K562 (cell line): ENCODE data around the gene ERF. TPM values are rescaled to one million over a fixed set of nuclear protein-coding genes. Genes with fewer than 3 reads are reported as not detected.

ENCODE experiments used
- ATAC-seq: fragments of 200-7000 bp; cut with Tn5 transposase; 3 replicates; pipeline ENCODE4 v1.9.1; 2020; ENCODE audit warnings: moderate library complexity
- BruUV-seq: library from RNA; stranded (reverse); fragments of 400-500 nt; replicated peaks from 2 replicates; lab custom pipeline; 2021; lab: Mats Ljungman, UMichigan
- CTCF ChIA-PET: fragments of 300-600 bp; formaldehyde crosslinking; extraction: SDS; loops from one replicate; lab custom pipeline; 2021; ENCODE audit warnings: low intra/inter-chr PET ratio; lab: Yijun Ruan, JAX
- POLR2A ChIA-PET: fragments of 300-600, 350-650 bp; sonication (Branson Sonifier 250); formaldehyde crosslinking; extraction: SDS; loops from one replicate; lab custom pipeline; 2021; ENCODE audit warnings: antibody characterized with exemption, inconsistent platforms; lab: Yijun Ruan, JAX
- DNase-seq, 4 experiments: peaks; one replicate each; pipeline versions ENCODE4 v3.0.0 to v3.0.0-alpha.2; 2011 to 2018; ENCODE audit warnings: low spot score in 3 of 4, mixed read lengths in 3 of 4; ENCODE audit errors: extremely low read depth in 1 of 4
- FAIRE-seq: peaks from 2 replicates; lab custom pipeline; 2011; peaks lifted over from hg19 to GRCh38; lab: Jason Lieb, UNC
- H2AFZ ChIP-seq: 2 replicates; pipeline ENCODE4 v1.6.0; 2011; ENCODE audit warnings: low read depth, low read length, control low read depth, inconsistent platforms
- H3K27ac ChIP-seq: fragments of 200-600 bp; 3 replicates; pipeline ENCODE4 v1.8.0; 2011; ENCODE audit warnings: low read depth, mild to moderate bottlenecking, control low read depth, inconsistent platforms, low read length, moderate library complexity, mixed read lengths; ENCODE audit errors: extremely low read depth
- H3K27me3 ChIP-seq, 2 experiments: fragments of 300-600 bp in 1 of 2; 2 replicates in 1 of 2; 3 replicates in 1 of 2; pipeline versions ENCODE4 v1.6.0 to v1.8.0; 2011; ENCODE audit warnings: inconsistent platforms in 2 of 2, low read length in 2 of 2, mild to moderate bottlenecking in 1 of 2, mixed read lengths in 1 of 2, moderate library complexity in 1 of 2; ENCODE audit not compliant: control insufficient read depth in 2 of 2, insufficient read depth in 2 of 2
- H3K36me3 ChIP-seq: fragments of 300-600 bp; 3 replicates; pipeline ENCODE4 v1.8.0; 2011; ENCODE audit warnings: mild to moderate bottlenecking, low read length, inconsistent platforms; ENCODE audit not compliant: control insufficient read depth, insufficient read depth
- H3K4me1 ChIP-seq, 2 experiments: fragments of 200-600 bp in 1 of 2; replicated peaks in 1 of 2; 2 replicates in 1 of 2; 3 replicates in 1 of 2; pipeline versions ENCODE4 v1.5.1 to v1.8.0; 2011; ENCODE audit warnings: inconsistent platforms in 2 of 2, low read length in 2 of 2, mild to moderate bottlenecking in 1 of 2, mixed read lengths in 1 of 2, moderate library complexity in 1 of 2; ENCODE audit not compliant: control insufficient read depth in 2 of 2, insufficient read depth in 2 of 2
- H3K4me2 ChIP-seq: 2 replicates; pipeline ENCODE4 v1.6.1; 2011; ENCODE audit warnings: low read length, control low read depth, inconsistent platforms, mixed read lengths; ENCODE audit not compliant: insufficient read depth
- H3K4me3 ChIP-seq: fragments of 200-600 bp; sonication (generic), shearing (Covaris generic); 2 replicates; pipeline ENCODE4 v1.5.1; 2016; ENCODE audit warnings: control low read depth, inconsistent platforms
- H3K79me2 ChIP-seq: fragments of 200-600 bp; 3 replicates; pipeline ENCODE4 v1.8.0; 2011; ENCODE audit warnings: low read length, inconsistent platforms; ENCODE audit not compliant: control insufficient read depth, insufficient read depth
- H3K9ac ChIP-seq, 2 experiments: 2 replicates each; pipeline versions ENCODE4 v1.6.0 to v1.6.1; 2011; ENCODE audit warnings: low read depth in 2 of 2, low read length in 2 of 2, control low read depth in 1 of 2, inconsistent platforms in 1 of 2, mild to moderate bottlenecking in 1 of 2, mixed read lengths in 1 of 2; ENCODE audit not compliant: insufficient read depth in 1 of 2
- H3K9me1 ChIP-seq: one replicate; pipeline ENCODE4 v1.6.0; 2011; ENCODE audit warnings: inconsistent platforms, mild to moderate bottlenecking, low read length, moderate library complexity; ENCODE audit not compliant: control insufficient read depth, insufficient read depth
- H3K9me3 ChIP-seq: replicated peaks from 2 replicates; pipeline ENCODE4 v1.5.1; 2011; ENCODE audit warnings: low read depth, low read length, inconsistent platforms; ENCODE audit not compliant: control insufficient read depth, insufficient read depth
- H4K20me1 ChIP-seq: replicated peaks from 2 replicates; pipeline ENCODE4 v1.6.1; 2011; ENCODE audit warnings: low read length, inconsistent platforms, mixed read lengths; ENCODE audit not compliant: control insufficient read depth, insufficient read depth
- HMG20B ChIP-seq: fragments of 250-450 bp; sonication (Bioruptor Pico); IDR thresholded peaks from 2 replicates; pipeline ENCODE4 v1.5.0; 2021; ENCODE audit warnings: mild to moderate bottlenecking
- POLR2G ChIP-seq: fragments of 200-400 bp; formaldehyde crosslinking; IDR thresholded peaks from 2 replicates; pipeline ENCODE4 v1.6.1; 2017; ENCODE audit warnings: low read depth, mild to moderate bottlenecking, antibody characterized with exemption, low read length, moderate library complexity
- POLR3G ChIP-seq: IDR thresholded peaks from 2 replicates; pipeline ENCODE4 v1.6.1; 2011; ENCODE audit not compliant: insufficient read length, insufficient replicate concordance; ENCODE audit errors: extremely low read depth
- RBFOX2 ChIP-seq: fragments of 200-400 bp; formaldehyde crosslinking; IDR thresholded peaks from 2 replicates; pipeline ENCODE4 v1.6.1; 2017; ENCODE audit warnings: low read depth, mild to moderate bottlenecking, low read length, moderate library complexity
- SNRNP70 ChIP-seq: fragments of 200-400 bp; formaldehyde crosslinking; optimal IDR thresholded peaks from 2 replicates; pipeline ENCODE3; 2017; ENCODE audit warnings: low read depth, low read length
- ZNF3 ChIP-seq: fragments of 250-450 bp; sonication (Bioruptor Pico); IDR thresholded peaks from 2 replicates; pipeline ENCODE4 v1.5.0; 2021; ENCODE audit warnings: mild to moderate bottlenecking, moderate library complexity
- ZNF592 ChIP-seq: fragments of 450-650 bp; IDR thresholded peaks from 2 replicates; pipeline ENCODE4 v1.6.1; 2017; ENCODE audit warnings: antibody characterized with exemption, mild to moderate bottlenecking
- ZSCAN32 ChIP-seq: fragments of 450-650 bp; formaldehyde crosslinking; IDR thresholded peaks from 2 replicates; pipeline ENCODE4 v1.4.0; 2020; ENCODE audit warnings: mild to moderate bottlenecking, moderate library complexity
- WGBS: fragments of 100-300 bp; shearing (Covaris generic); methylation state at CpG from one replicate; pipeline ENCODE4 v1.1.6; 2016; ENCODE audit warnings: low coverage, mixed read lengths; ENCODE audit not compliant: insufficient coverage; ENCODE audit errors: missing lambda C conversion rate; 5-methylcytosine and 5-hydroxymethylcytosine counted together
- in situ Hi-C: fragments of 300-500 bp; cut with MboI; formaldehyde crosslinking; loops from 4 replicates; pipeline ENCODE4 v1.15.0; 2018; ENCODE audit warnings: inconsistent platforms, mixed read lengths
- intact Hi-C: fragments of 100-400 bp; cut with micrococcal nuclease; formaldehyde crosslinking; loops from 2 replicates; pipeline ENCODE4 v1.14.2; 2022
- polyA plus RNA-seq, 8 experiments: library from polyadenylated mRNA; depleted of rRNA in 4 of 8; stranded (reverse) in 5 of 8; unstranded in 3 of 8; fragments of >200 nt; fragmentation: Nextera tagmentation in 2 of 8; fragmentation: Illumina TruSeq in 1 of 8; extraction: Ambion mirVana in 2 of 8; extraction: Trizol in 1 of 8; gene quantifications; 2 replicates each; pipeline versions ENCODE4 v1.2.1 to v1.2.3, GENCODE V29; 2011 to 2014; ENCODE audit warnings: inconsistent platforms in 1 of 8, missing spikeins in 1 of 8
- total RNA-seq, 7 experiments: library from RNA; depleted of rRNA in 6 of 7; stranded (reverse); fragments of >200 nt in 6 of 7; fragmentation: Illumina TruSeq in 2 of 7; extraction: Trizol in 2 of 7; gene quantifications; 2 replicates each; pipeline versions ENCODE4 v1.2.1 to v1.2.3, GENCODE V29; 2011 to 2021; ENCODE audit warnings: low replicate concordance in 1 of 7

ERF gene
- total and polyA plus RNA-seq, 9 of the 15 experiments (the other 6 are each of a cell fraction or from before 2014, with no cell fraction given): 0.03 to 75.4 (median 27.0) TPM

- Histone ChIP-seq H3K4me3 (no peak overlapping the region), H4K20me1 (peaks cover 21% of the 10 kb centered on the region), H3K9me3 (no peaks in the 10 kb centered on the region), H3K27me3 (no peaks in the 10 kb centered on the region), H3K4me2 (no peak overlapping the region), H3K36me3 (peaks cover 89% of the 10 kb centered on the region), H3K9me1 (peaks cover 3% of the 10 kb centered on the region), H3K79me2 (peaks cover 21% of the 10 kb centered on the region), H3K4me1 (peaks cover 9 to 13% of the 10 kb centered on the region in 2 experiments; a peak in 4 of 5 replicates), H3K27ac (no peak overlapping the region), H3K9ac (peak overlapping the region in 1 of 2 experiments; percentile 39; a peak in 1 of 4 replicates), H2AFZ (no peak overlapping the region)
- FAIRE-seq (no peak), DNase-seq (no peak), ATAC-seq (no peak)
- BruUV-seq: no TSS peak
- intact Hi-C loops: no loop called here
- 91% methylated on average over 10 of the region's 11 CpGs for WGBS
- ChIA-PET POLR2A (interaction anchor here (0.6 to 11.7 kb wide), 7 partner anchors 7 to 101 kb away, joined by 3 to 116 read pairs (median 5); partner anchors contain the start of genes GSK3A and ZNF526), CTCF (no interaction called here)
- in situ Hi-C loops: no loop called here
- no peak for TF ChIP-seq ZSCAN32 (CRISPR knock-in tag)
- no peak for TF ChIP-seq SNRNP70
- peak; percentile 58 for TF ChIP-seq RBFOX2
- no peak for TF ChIP-seq HMG20B (CRISPR knock-in tag)
- no peak for TF ChIP-seq POLR3G
- no peak for TF ChIP-seq ZNF3
- TF ChIP-seq POLR2G: peak; percentile 66; the same call in 1 of the 2 replicates
- no peak for TF ChIP-seq ZNF592
These were observed 20.6 kb downstream of the ERF start for GRCh38 chr19:42234364-42234763.
